Loucy (cell line): ENCODE results near the gene THEMIS.

Experiments used
- EZH2phosphoT487 ChIP-seq: fragments of 200-600 bp; IDR thresholded peaks from 2 replicates; pipeline ENCODE4 v1.6.1; 2018; ENCODE audit warnings: antibody characterized with exemption, mild to moderate bottlenecking, moderate library complexity, borderline replicate concordance
- TF ChIP-seq, protein P1 (sequence below): fragments of 200-600 bp; sonication (generic); conservative IDR thresholded peaks from 2 replicates; pipeline ENCODE4 v1.5.1; 2014; ENCODE audit warnings: mild to moderate bottlenecking, antibody characterized with exemption, low read length

DNA sequence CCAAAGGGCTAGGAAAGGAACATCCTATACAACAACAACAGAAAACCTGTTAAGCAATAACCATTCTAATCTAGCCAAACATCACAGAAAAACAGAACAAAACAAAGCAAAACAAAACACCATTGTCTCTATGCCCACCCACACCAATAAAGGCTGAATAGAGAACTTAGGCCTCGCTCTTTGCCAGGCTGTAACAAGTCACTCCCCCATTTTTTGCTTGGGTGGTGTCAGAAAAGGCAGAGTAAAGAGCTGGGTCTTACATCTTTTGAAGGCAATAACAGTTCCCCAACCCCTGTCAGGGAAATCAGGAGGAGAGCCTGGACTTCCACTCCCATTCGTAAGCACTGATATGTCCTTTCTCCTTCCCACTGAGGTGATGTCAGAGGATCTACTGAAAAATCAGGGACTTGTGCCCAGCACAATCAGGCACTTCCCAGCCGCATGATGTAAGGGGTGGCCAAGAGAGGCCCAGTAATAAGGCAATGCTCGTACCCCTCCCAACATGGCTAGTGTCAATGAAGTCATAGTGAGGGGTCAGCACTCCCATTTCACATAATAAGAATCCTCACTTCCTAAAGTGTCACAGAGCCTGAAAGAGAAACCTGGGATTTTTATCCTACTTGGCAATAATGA, 31.0 kb downstream of the THEMIS start:
- TF ChIP-seq, protein P1, sequence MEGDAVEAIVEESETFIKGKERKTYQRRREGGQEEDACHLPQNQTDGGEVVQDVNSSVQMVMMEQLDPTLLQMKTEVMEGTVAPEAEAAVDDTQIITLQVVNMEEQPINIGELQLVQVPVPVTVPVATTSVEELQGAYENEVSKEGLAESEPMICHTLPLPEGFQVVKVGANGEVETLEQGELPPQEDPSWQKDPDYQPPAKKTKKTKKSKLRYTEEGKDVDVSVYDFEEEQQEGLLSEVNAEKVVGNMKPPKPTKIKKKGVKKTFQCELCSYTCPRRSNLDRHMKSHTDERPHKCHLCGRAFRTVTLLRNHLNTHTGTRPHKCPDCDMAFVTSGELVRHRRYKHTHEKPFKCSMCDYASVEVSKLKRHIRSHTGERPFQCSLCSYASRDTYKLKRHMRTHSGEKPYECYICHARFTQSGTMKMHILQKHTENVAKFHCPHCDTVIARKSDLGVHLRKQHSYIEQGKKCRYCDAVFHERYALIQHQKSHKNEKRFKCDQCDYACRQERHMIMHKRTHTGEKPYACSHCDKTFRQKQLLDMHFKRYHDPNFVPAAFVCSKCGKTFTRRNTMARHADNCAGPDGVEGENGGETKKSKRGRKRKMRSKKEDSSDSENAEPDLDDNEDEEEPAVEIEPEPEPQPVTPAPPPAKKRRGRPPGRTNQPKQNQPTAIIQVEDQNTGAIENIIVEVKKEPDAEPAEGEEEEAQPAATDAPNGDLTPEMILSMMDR = no peak
- no peak for TF ChIP-seq EZH2phosphoT487
